HCT116 (cell line): ENCODE data around the gene TMTC2. TPM values are rescaled to one million over a fixed set of nuclear protein-coding genes. Genes with fewer than 3 reads are reported as not detected.

Experiments
- ATAC-seq: fragments of 200-7000 bp; cut with Tn5 transposase; 2 replicates; pipeline ENCODE4 v1.9.1; 2020; ENCODE audit warnings: mild to moderate bottlenecking, moderate library complexity
- BruUV-seq: library from RNA; stranded (reverse); fragments of 400-500 nt; replicated peaks from 2 replicates; lab custom pipeline; 2021; lab: Mats Ljungman, UMichigan
- CTCF ChIA-PET: fragments of 300-600 bp; sonication (Branson Sonifier 250); formaldehyde crosslinking; loops from one replicate; lab custom pipeline; 2021; ENCODE audit warnings: antibody characterized with exemption; lab: Charles Lee
- POLR2A ChIA-PET: fragments of 300-600, 350-600 bp; sonication (Branson Sonifier 250); formaldehyde crosslinking; loops from one replicate; lab custom pipeline; 2021; ENCODE audit warnings: antibody characterized with exemption; lab: Charles Lee
- RAD21 ChIA-PET, 2 experiments: fragments of 300-600 bp; sonication (Branson Sonifier 250); formaldehyde crosslinking; loops; one replicate each; lab custom pipeline; 2023; ENCODE audit warnings: low total read pairs in 2 of 2; ENCODE audit not compliant: uncharacterized antibody in 2 of 2, unreplicated experiment in 2 of 2, low non-redundant PET in 1 of 2; lab: Charles Lee
- DNase-seq: peaks from one replicate; pipeline ENCODE4 v3.0.0-alpha.2; 2010; ENCODE audit warnings: low read depth, low spot score
- H2AFZ ChIP-seq: fragments of 200-600 bp; shearing (Covaris generic), sonication (generic); 2 replicates; pipeline ENCODE4 v1.6.1; 2017; ENCODE audit warnings: low read depth, mixed run types, mixed read lengths, antibody characterized with exemption, low read length; ENCODE audit not compliant: poor library complexity, severe bottlenecking
- H3K27ac ChIP-seq: 2 replicates; pipeline ENCODE4 v1.5.1; 2012; ENCODE audit warnings: low read depth, low read length
- H3K27me3 ChIP-seq: fragments of 200-600 bp; sonication (generic); 2 replicates; pipeline ENCODE4 v1.6.1; 2016; ENCODE audit warnings: mixed run types, low read length, mixed read lengths; ENCODE audit not compliant: insufficient read depth
- H3K36me3 ChIP-seq, 2 experiments: fragments of 200-500 bp in 1 of 2; fragments of 200-600 bp in 1 of 2; sonication (Bioruptor generic) in 1 of 2; sonication (generic) in 1 of 2; 2 replicates each; pipeline versions ENCODE4 v1.5.1 to v1.6.1; 2014 to 2016; ENCODE audit warnings: low read length in 2 of 2, inconsistent platforms in 1 of 2, mixed read lengths in 1 of 2, mixed run types in 1 of 2; ENCODE audit not compliant: insufficient read depth in 2 of 2, control insufficient read depth in 1 of 2
- H3K4me1 ChIP-seq, 2 experiments: fragments of 200-600 bp in 1 of 2; sonication (generic) in 1 of 2; 2 replicates each; pipeline versions ENCODE4 v1.5.1 to v1.6.1; 2012 to 2017; ENCODE audit warnings: low read length in 2 of 2, inconsistent platforms in 1 of 2, mild to moderate bottlenecking in 1 of 2, mixed read lengths in 1 of 2, mixed run types in 1 of 2, moderate library complexity in 1 of 2; ENCODE audit not compliant: insufficient read depth in 2 of 2, control insufficient read depth in 1 of 2
- H3K4me2 ChIP-seq: fragments of 200-600 bp; sonication (generic); 2 replicates; pipeline ENCODE4 v1.6.1; 2017; ENCODE audit warnings: mixed run types, low read length, mixed read lengths
- H3K4me3 ChIP-seq, 2 experiments: fragments of 200-600 bp in 1 of 2; sonication (generic) in 1 of 2; replicated peaks in 1 of 2; 2 replicates each; pipeline ENCODE4 v1.5.1; 2011 to 2016; ENCODE audit warnings: low read length in 2 of 2, control low read depth in 1 of 2, low read depth in 1 of 2, mild to moderate bottlenecking in 1 of 2, mixed read lengths in 1 of 2, mixed run types in 1 of 2
- H3K79me2 ChIP-seq: fragments of 200-600 bp; sonication (generic); 2 replicates; pipeline ENCODE4 v1.6.1; 2017; ENCODE audit warnings: mild to moderate bottlenecking, mixed run types, low read length, moderate library complexity, mixed read lengths; ENCODE audit not compliant: insufficient read depth
- H3K9ac ChIP-seq: fragments of 200-600 bp; sonication (generic); 2 replicates; pipeline ENCODE4 v1.6.1; 2016; ENCODE audit warnings: low read length, mixed read lengths
- H3K9me2 ChIP-seq: fragments of 200-600 bp; sonication (generic), shearing (Covaris generic); 2 replicates; pipeline ENCODE4 v1.6.1; 2017; ENCODE audit warnings: mixed run types, mild to moderate bottlenecking, moderate library complexity; ENCODE audit not compliant: insufficient read depth
- H3K9me3 ChIP-seq, 2 experiments: fragments of 200-500 bp in 1 of 2; fragments of 200-600 bp in 1 of 2; sonication (Bioruptor generic) in 1 of 2; sonication (generic) in 1 of 2; 2 replicates each; pipeline ENCODE4 v1.6.1; 2014 to 2017; ENCODE audit warnings: low read length in 2 of 2, mixed read lengths in 2 of 2, inconsistent platforms in 1 of 2, low read depth in 1 of 2, mild to moderate bottlenecking in 1 of 2, mixed run types in 1 of 2, moderate library complexity in 1 of 2; ENCODE audit not compliant: control insufficient read depth in 1 of 2, insufficient read depth in 1 of 2
- H4K20me1 ChIP-seq: fragments of 200-600 bp; sonication (generic), shearing (Covaris generic); 2 replicates; pipeline ENCODE4 v1.6.1; 2017; ENCODE audit warnings: mixed run types, mild to moderate bottlenecking, moderate library complexity; ENCODE audit not compliant: insufficient read depth
- ATF3 ChIP-seq: IDR thresholded peaks from 2 replicates; pipeline ENCODE4 v1.6.1; 2012
- CBX3 ChIP-seq: IDR thresholded peaks from 2 replicates; pipeline ENCODE4 v1.6.1; 2012; ENCODE audit warnings: low read depth
- CEBPB ChIP-seq: IDR thresholded peaks from 2 replicates; pipeline ENCODE4 v1.6.1; 2012; ENCODE audit warnings: low read depth
- CTCF ChIP-seq, 3 experiments: fragments of 200-600 bp in 1 of 3; sonication (generic) in 1 of 3; IDR thresholded peaks in 2 of 3; conservative IDR thresholded peaks in 1 of 3; 2 replicates each; pipeline ENCODE4 v1.5.1; 2012 to 2017; ENCODE audit warnings: low read depth in 2 of 3, low read length in 2 of 3, antibody characterized with exemption in 1 of 3, borderline replicate concordance in 1 of 3, control low read depth in 1 of 3, mild to moderate bottlenecking in 1 of 3, mixed read lengths in 1 of 3, mixed run types in 1 of 3, moderate library complexity in 1 of 3; ENCODE audit not compliant: insufficient read depth in 1 of 3
- EGR1 ChIP-seq: IDR thresholded peaks from 2 replicates; pipeline ENCODE4 v1.6.1; 2012; ENCODE audit warnings: low read depth
- ELF1 ChIP-seq: IDR thresholded peaks from 2 replicates; pipeline ENCODE4 v1.6.1; 2012; ENCODE audit warnings: low read depth, borderline replicate concordance
- EZH2 ChIP-seq: fragments of 200-600 bp; sonication (generic); IDR thresholded peaks from 2 replicates; pipeline ENCODE4 v1.6.1; 2017; ENCODE audit warnings: antibody characterized with exemption, mixed run types
- EZH2phosphoT487 ChIP-seq: fragments of 200-600 bp; IDR thresholded peaks from 2 replicates; pipeline ENCODE4 v1.6.1; 2018; ENCODE audit warnings: antibody characterized with exemption, borderline replicate concordance
- FOSL1 ChIP-seq: IDR thresholded peaks from 2 replicates; pipeline ENCODE4 v1.6.1; 2012; ENCODE audit warnings: low read depth
- JUND ChIP-seq: IDR thresholded peaks from 2 replicates; pipeline ENCODE4 v1.6.1; 2012
- MAX ChIP-seq: IDR thresholded peaks from 2 replicates; pipeline ENCODE4 v1.6.1; 2012
- POLR2AphosphoS5 ChIP-seq: IDR thresholded peaks from 2 replicates; pipeline ENCODE4 v1.6.1; 2011; ENCODE audit warnings: mild to moderate bottlenecking, low read depth, low read length, moderate library complexity
- REST ChIP-seq: IDR thresholded peaks from 2 replicates; pipeline ENCODE4 v1.6.1; 2012; ENCODE audit warnings: low read depth
- SIN3A ChIP-seq: IDR thresholded peaks from 2 replicates; pipeline ENCODE4 v1.6.1; 2012; ENCODE audit warnings: low read depth
- SRF ChIP-seq: IDR thresholded peaks from 2 replicates; pipeline ENCODE4 v1.6.1; 2012; ENCODE audit warnings: low read depth
- YY1 ChIP-seq: IDR thresholded peaks from 2 replicates; pipeline ENCODE4 v1.6.1; 2011; ENCODE audit warnings: low read length, low read depth, moderate library complexity, mild to moderate bottlenecking; ENCODE audit not compliant: insufficient replicate concordance; ENCODE audit errors: extremely low read depth
- ZBTB33 ChIP-seq: IDR thresholded peaks from 2 replicates; pipeline ENCODE4 v1.6.1; 2011; ENCODE audit warnings: mild to moderate bottlenecking, low read length, moderate library complexity; ENCODE audit not compliant: insufficient replicate concordance; ENCODE audit errors: extremely low read depth
- ZFX ChIP-seq: fragments of 450-650 bp; IDR thresholded peaks from 2 replicates; pipeline ENCODE4 v1.6.1; 2017
- intact Hi-C: fragments of 100-400 bp; cut with micrococcal nuclease; formaldehyde crosslinking; loops from 2 replicates; pipeline ENCODE4 v1.10.0; 2022
- total RNA-seq: library from RNA; stranded (reverse); gene quantifications from one replicate; pipeline ENCODE4 v1.2.1, GENCODE V29; 2021; ENCODE audit not compliant: unreplicated experiment

TMTC2 gene
- total RNA-seq, 1 experiment from 2014 or later: 11.5 TPM

DNA sequence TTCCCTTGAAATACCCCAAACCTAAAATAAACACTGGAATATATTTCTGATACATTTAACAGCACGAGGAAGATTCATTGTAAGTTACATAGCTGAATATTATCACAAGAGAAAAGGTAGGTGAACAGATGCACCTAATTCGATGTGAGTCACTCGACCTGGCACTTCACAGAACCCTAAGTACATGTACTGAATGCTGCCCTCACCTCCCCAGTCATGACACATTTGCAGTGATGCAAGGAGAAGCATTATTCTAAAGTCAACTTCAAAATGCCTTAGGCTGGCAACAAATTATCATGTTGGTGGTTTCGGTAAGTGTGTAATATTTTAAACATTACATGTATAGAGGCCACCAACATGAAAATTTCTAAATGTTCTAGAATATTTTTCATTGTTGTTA is 35.2 kb upstream of the TMTC2 start (continued):
- TF ChIP-seq ZBTB33 (no peak), SRF (no peak), EZH2phosphoT487 (no peak), FOSL1 (peak; percentile 58), SIN3A (no peak), YY1 (no peak), POLR2AphosphoS5 (no peak), ELF1 (no peak), CBX3 (peak; percentile 47; the same call in 1 of the 2 replicates)

DNA sequence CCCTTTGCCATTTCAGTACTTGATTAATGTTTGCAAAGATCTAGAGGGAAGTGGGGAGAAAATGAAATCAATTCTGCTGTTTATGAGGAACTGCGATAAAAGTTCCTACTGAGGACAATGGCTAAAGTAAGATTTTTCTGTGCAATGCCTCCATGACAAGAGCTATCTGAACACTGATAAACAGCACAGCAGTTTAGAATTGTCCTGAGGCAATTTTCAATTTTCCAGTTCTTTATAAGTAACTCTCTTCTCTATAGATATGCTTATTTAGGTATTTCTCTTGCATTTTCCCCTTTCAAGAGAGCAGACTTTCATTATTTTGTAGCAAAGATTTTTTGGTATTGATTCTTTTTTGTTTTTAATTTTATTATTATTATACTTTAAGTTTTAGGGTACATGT is 34.6 kb upstream of the TMTC2 start:
- Histone ChIP-seq H3K27me3 (no peaks in the 10 kb centered on the region), H3K4me2 (peak overlapping the region; percentile 66), H3K9me2 (no peaks in the 10 kb centered on the region), H3K4me1 (peaks cover 24 to 40% of the 10 kb centered on the region in 2 experiments), H3K9me3 (no peaks in the 10 kb centered on the region), H3K79me2 (no peaks in the 10 kb centered on the region), H3K4me3 (peak overlapping the region in 1 of 2 experiments; percentile 25; a peak in 1 of 4 replicates), H3K27ac (no peak overlapping the region; the same call in 1 of the 2 replicates), H4K20me1 (no peaks in the 10 kb centered on the region), H2AFZ (peak overlapping the region; percentile 83), H3K36me3 (no peaks in the 10 kb centered on the region), H3K9ac (peak overlapping the region; percentile 58)
- no peak for DNase-seq
- BruUV-seq: no TSS peak
- RAD21 ChIA-PET: no interaction called here
- POLR2A ChIA-PET: interaction anchor here (2.6 kb wide), 1 partner anchor 34 kb away, joined by 12 read pairs; the partner anchor contains the start of gene TMTC2
- intact Hi-C loops: no loop called here
- ATAC-seq: no peak
- CTCF ChIA-PET: no interaction called here
- TF ChIP-seq EZH2phosphoT487: no peak
- no peak for TF ChIP-seq ZFX
- no peak for TF ChIP-seq SRF
- no peak for TF ChIP-seq REST
- no peak for TF ChIP-seq FOSL1
- no peak for TF ChIP-seq JUND
- no peak for TF ChIP-seq ELF1
- TF ChIP-seq CBX3: no peak
- no peak for TF ChIP-seq MAX
- no peak for TF ChIP-seq CEBPB
- TF ChIP-seq CTCF (IDR thresholded peaks at IDR 0.05 in 2 of 3, conservative IDR thresholded peaks at IDR 0.05 in 1 of 3; ENCODE audit: borderline replicate concordance in 1 of 3, insufficient read depth in 1 of 3, low read depth in 2 of 3, low read length in 2 of 3): no peak
- no peak for TF ChIP-seq ATF3
- TF ChIP-seq EZH2: no peak
- no peak for TF ChIP-seq EGR1
